ENCODE data around the gene DEFB132.

DNA sequence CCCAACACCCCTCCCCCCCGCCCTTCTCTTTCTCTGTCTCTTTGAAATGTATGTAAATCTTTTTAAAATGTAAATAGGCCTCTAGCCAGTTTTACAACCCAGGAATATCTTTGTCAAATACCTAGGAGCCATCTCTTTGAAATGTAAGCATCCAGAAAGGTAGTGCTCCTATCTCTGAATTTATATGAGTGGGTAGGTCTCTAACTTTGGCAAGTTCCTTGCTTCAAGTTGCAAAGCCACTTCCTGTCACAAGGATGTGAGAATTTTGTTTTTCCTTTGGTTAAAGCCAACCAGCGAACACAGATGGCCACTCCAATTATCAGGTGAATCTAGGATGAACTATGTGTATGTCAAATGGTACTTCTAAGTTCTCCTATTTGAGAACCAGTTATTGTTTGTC lies 6.2 kb upstream of the DEFB132 start:
- TF ChIP-seq, protein P1, sequence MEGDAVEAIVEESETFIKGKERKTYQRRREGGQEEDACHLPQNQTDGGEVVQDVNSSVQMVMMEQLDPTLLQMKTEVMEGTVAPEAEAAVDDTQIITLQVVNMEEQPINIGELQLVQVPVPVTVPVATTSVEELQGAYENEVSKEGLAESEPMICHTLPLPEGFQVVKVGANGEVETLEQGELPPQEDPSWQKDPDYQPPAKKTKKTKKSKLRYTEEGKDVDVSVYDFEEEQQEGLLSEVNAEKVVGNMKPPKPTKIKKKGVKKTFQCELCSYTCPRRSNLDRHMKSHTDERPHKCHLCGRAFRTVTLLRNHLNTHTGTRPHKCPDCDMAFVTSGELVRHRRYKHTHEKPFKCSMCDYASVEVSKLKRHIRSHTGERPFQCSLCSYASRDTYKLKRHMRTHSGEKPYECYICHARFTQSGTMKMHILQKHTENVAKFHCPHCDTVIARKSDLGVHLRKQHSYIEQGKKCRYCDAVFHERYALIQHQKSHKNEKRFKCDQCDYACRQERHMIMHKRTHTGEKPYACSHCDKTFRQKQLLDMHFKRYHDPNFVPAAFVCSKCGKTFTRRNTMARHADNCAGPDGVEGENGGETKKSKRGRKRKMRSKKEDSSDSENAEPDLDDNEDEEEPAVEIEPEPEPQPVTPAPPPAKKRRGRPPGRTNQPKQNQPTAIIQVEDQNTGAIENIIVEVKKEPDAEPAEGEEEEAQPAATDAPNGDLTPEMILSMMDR (IDR thresholded peaks at IDR 0.05; ENCODE audit: low read depth, low read length): no peak
- TF ChIP-seq EZH2phosphoT487 (IDR thresholded peaks at IDR 0.05; ENCODE audit: low read depth): no peak

All from OCI-LY3 (cell line).